K562 (cell line): Measurements from ENCODE around the gene PI4K2A. TPM values are rescaled to one million over a fixed set of nuclear protein-coding genes. Genes with fewer than 3 reads are reported as not detected.

Experiments
- ATAC-seq: fragments of 200-7000 bp; cut with Tn5 transposase; 3 replicates; pipeline ENCODE4 v1.9.1; 2020; ENCODE audit warnings: moderate library complexity
- BruUV-seq: library from RNA; stranded (reverse); fragments of 400-500 nt; replicated peaks from 2 replicates; lab custom pipeline; 2021; lab: Mats Ljungman, UMichigan
- CTCF ChIA-PET: fragments of 300-600 bp; formaldehyde crosslinking; extraction: SDS; loops from one replicate; lab custom pipeline; 2021; ENCODE audit warnings: low intra/inter-chr PET ratio; lab: Yijun Ruan, JAX
- POLR2A ChIA-PET: fragments of 300-600, 350-650 bp; sonication (Branson Sonifier 250); formaldehyde crosslinking; extraction: SDS; loops from one replicate; lab custom pipeline; 2021; ENCODE audit warnings: antibody characterized with exemption, inconsistent platforms; lab: Yijun Ruan, JAX
- DNase-seq, 4 experiments: peaks; one replicate each; pipeline versions ENCODE4 v3.0.0 to v3.0.0-alpha.2; 2011 to 2018; ENCODE audit warnings: low spot score in 3 of 4, mixed read lengths in 3 of 4; ENCODE audit errors: extremely low read depth in 1 of 4
- FAIRE-seq: peaks from 2 replicates; lab custom pipeline; 2011; peaks lifted over from hg19 to GRCh38; lab: Jason Lieb, UNC
- H2AFZ ChIP-seq: 2 replicates; pipeline ENCODE4 v1.6.0; 2011; ENCODE audit warnings: low read depth, low read length, control low read depth, inconsistent platforms
- H3K27ac ChIP-seq: fragments of 200-600 bp; 3 replicates; pipeline ENCODE4 v1.8.0; 2011; ENCODE audit warnings: low read depth, mild to moderate bottlenecking, control low read depth, inconsistent platforms, low read length, moderate library complexity, mixed read lengths; ENCODE audit errors: extremely low read depth
- H3K27me3 ChIP-seq, 2 experiments: fragments of 300-600 bp in 1 of 2; 2 replicates in 1 of 2; 3 replicates in 1 of 2; pipeline versions ENCODE4 v1.6.0 to v1.8.0; 2011; ENCODE audit warnings: inconsistent platforms in 2 of 2, low read length in 2 of 2, mild to moderate bottlenecking in 1 of 2, mixed read lengths in 1 of 2, moderate library complexity in 1 of 2; ENCODE audit not compliant: control insufficient read depth in 2 of 2, insufficient read depth in 2 of 2
- H3K36me3 ChIP-seq: fragments of 300-600 bp; 3 replicates; pipeline ENCODE4 v1.8.0; 2011; ENCODE audit warnings: mild to moderate bottlenecking, low read length, inconsistent platforms; ENCODE audit not compliant: control insufficient read depth, insufficient read depth
- H3K4me1 ChIP-seq, 2 experiments: fragments of 200-600 bp in 1 of 2; replicated peaks in 1 of 2; 2 replicates in 1 of 2; 3 replicates in 1 of 2; pipeline versions ENCODE4 v1.5.1 to v1.8.0; 2011; ENCODE audit warnings: inconsistent platforms in 2 of 2, low read length in 2 of 2, mild to moderate bottlenecking in 1 of 2, mixed read lengths in 1 of 2, moderate library complexity in 1 of 2; ENCODE audit not compliant: control insufficient read depth in 2 of 2, insufficient read depth in 2 of 2
- H3K4me2 ChIP-seq: 2 replicates; pipeline ENCODE4 v1.6.1; 2011; ENCODE audit warnings: low read length, control low read depth, inconsistent platforms, mixed read lengths; ENCODE audit not compliant: insufficient read depth
- H3K4me3 ChIP-seq: fragments of 200-600 bp; sonication (generic), shearing (Covaris generic); 2 replicates; pipeline ENCODE4 v1.5.1; 2016; ENCODE audit warnings: control low read depth, inconsistent platforms
- H3K79me2 ChIP-seq: fragments of 200-600 bp; 3 replicates; pipeline ENCODE4 v1.8.0; 2011; ENCODE audit warnings: low read length, inconsistent platforms; ENCODE audit not compliant: control insufficient read depth, insufficient read depth
- H3K9ac ChIP-seq, 2 experiments: 2 replicates each; pipeline versions ENCODE4 v1.6.0 to v1.6.1; 2011; ENCODE audit warnings: low read depth in 2 of 2, low read length in 2 of 2, control low read depth in 1 of 2, inconsistent platforms in 1 of 2, mild to moderate bottlenecking in 1 of 2, mixed read lengths in 1 of 2; ENCODE audit not compliant: insufficient read depth in 1 of 2
- H3K9me1 ChIP-seq: one replicate; pipeline ENCODE4 v1.6.0; 2011; ENCODE audit warnings: inconsistent platforms, mild to moderate bottlenecking, low read length, moderate library complexity; ENCODE audit not compliant: control insufficient read depth, insufficient read depth
- H3K9me3 ChIP-seq: replicated peaks from 2 replicates; pipeline ENCODE4 v1.5.1; 2011; ENCODE audit warnings: low read depth, low read length, inconsistent platforms; ENCODE audit not compliant: control insufficient read depth, insufficient read depth
- H4K20me1 ChIP-seq: replicated peaks from 2 replicates; pipeline ENCODE4 v1.6.1; 2011; ENCODE audit warnings: low read length, inconsistent platforms, mixed read lengths; ENCODE audit not compliant: control insufficient read depth, insufficient read depth
- ATF4 ChIP-seq: fragments of 450-650 bp; formaldehyde crosslinking; IDR thresholded peaks from 2 replicates; pipeline ENCODE4 v1.4.0; 2022; ENCODE audit warnings: mild to moderate bottlenecking, moderate library complexity
- CGGBP1 ChIP-seq: fragments of 250-450 bp; sonication (Bioruptor Pico); IDR thresholded peaks from 2 replicates; pipeline ENCODE4 v1.9.0; 2021; ENCODE audit warnings: mild to moderate bottlenecking
- DLX4 ChIP-seq: fragments of 250-450 bp; sonication (Bioruptor Pico); IDR thresholded peaks from 2 replicates; pipeline ENCODE4 v1.6.1; 2021; ENCODE audit warnings: mild to moderate bottlenecking
- E2F6 ChIP-seq, 2 experiments: IDR thresholded peaks; 2 replicates each; pipeline ENCODE4 v1.6.1; 2011; ENCODE audit warnings: borderline replicate concordance in 1 of 2, control low read depth in 1 of 2, low read depth in 1 of 2, low read length in 1 of 2, mild to moderate bottlenecking in 1 of 2, mixed read lengths in 1 of 2, moderate library complexity in 1 of 2; ENCODE audit not compliant: insufficient read depth in 1 of 2, insufficient read length in 1 of 2, poor library complexity in 1 of 2, severe bottlenecking in 1 of 2; ENCODE audit errors: extremely low read depth in 1 of 2
- EGR1 ChIP-seq: fragments of 450-650 bp; conservative IDR thresholded peaks from 2 replicates; pipeline ENCODE4 v1.6.1; 2017; ENCODE audit warnings: mild to moderate bottlenecking
- FOXJ2 ChIP-seq: fragments of 200-800 bp; sonication (Bioruptor generic); IDR thresholded peaks from 2 replicates; pipeline ENCODE4 v1.6.1; 2016; ENCODE audit warnings: missing genetic modification characterization, missing compliant biosample characterization
- GATAD2A ChIP-seq: fragments of 450-650 bp; IDR thresholded peaks from 2 replicates; pipeline ENCODE4 v1.6.1; 2017
- JUND ChIP-seq, 2 experiments: IDR thresholded peaks; 2 replicates in 1 of 2; 3 replicates in 1 of 2; pipeline ENCODE4 v1.6.1; 2011; ENCODE audit warnings: borderline replicate concordance in 2 of 2, low read depth in 2 of 2, low read length in 2 of 2, improper control_type of control experiment in 1 of 2, missing biosample characterization in 1 of 2, missing genetic modification characterization in 1 of 2, missing genetic modification reagents in 1 of 2
- NR4A1 ChIP-seq, 2 experiments: fragments of 250-450 bp in 1 of 2; fragments of 450-650 bp in 1 of 2; sonication (Bioruptor Pico) in 1 of 2; IDR thresholded peaks; 2 replicates each; pipeline versions ENCODE4 v1.4.0 to v1.6.1; 2016 to 2020; ENCODE audit warnings: mild to moderate bottlenecking in 2 of 2, missing compliant biosample characterization in 1 of 2, missing genetic modification characterization in 1 of 2, moderate library complexity in 1 of 2
- SMARCB1 ChIP-seq: IDR thresholded peaks from 2 replicates; pipeline ENCODE4 v1.6.1; 2011; ENCODE audit warnings: improper control_type of control experiment, low read depth; ENCODE audit not compliant: insufficient read length
- VEZF1 ChIP-seq: fragments of 200-800 bp; sonication (Bioruptor generic); IDR thresholded peaks from 2 replicates; pipeline ENCODE4 v1.6.1; 2017; ENCODE audit warnings: missing genetic modification characterization, missing compliant biosample characterization
- ZBTB33 ChIP-seq: sonication (generic); formaldehyde crosslinking; IDR thresholded peaks from 2 replicates; pipeline ENCODE4 v1.8.1; 2023; ENCODE audit warnings: mild to moderate bottlenecking, missing genetic modification reagents
- ZNF263 ChIP-seq: sonication (generic); formaldehyde crosslinking; IDR thresholded peaks from 2 replicates; pipeline ENCODE4 v1.8.0; 2022; ENCODE audit warnings: mild to moderate bottlenecking, missing genetic modification reagents, borderline replicate concordance
- WGBS: fragments of 100-300 bp; shearing (Covaris generic); methylation state at CpG from one replicate; pipeline ENCODE4 v1.1.6; 2016; ENCODE audit warnings: low coverage, mixed read lengths; ENCODE audit not compliant: insufficient coverage; ENCODE audit errors: missing lambda C conversion rate; 5-methylcytosine and 5-hydroxymethylcytosine counted together
- in situ Hi-C: fragments of 300-500 bp; cut with MboI; formaldehyde crosslinking; loops from 4 replicates; pipeline ENCODE4 v1.15.0; 2018; ENCODE audit warnings: inconsistent platforms, mixed read lengths
- intact Hi-C: fragments of 100-400 bp; cut with micrococcal nuclease; formaldehyde crosslinking; loops from 2 replicates; pipeline ENCODE4 v1.14.2; 2022
- polyA plus RNA-seq, 8 experiments: library from polyadenylated mRNA; depleted of rRNA in 4 of 8; stranded (reverse) in 5 of 8; unstranded in 3 of 8; fragments of >200 nt; fragmentation: Nextera tagmentation in 2 of 8; fragmentation: Illumina TruSeq in 1 of 8; extraction: Ambion mirVana in 2 of 8; extraction: Trizol in 1 of 8; gene quantifications; 2 replicates each; pipeline versions ENCODE4 v1.2.1 to v1.2.3, GENCODE V29; 2011 to 2014; ENCODE audit warnings: inconsistent platforms in 1 of 8, missing spikeins in 1 of 8
- total RNA-seq, 7 experiments: library from RNA; depleted of rRNA in 6 of 7; stranded (reverse); fragments of >200 nt in 6 of 7; fragmentation: Illumina TruSeq in 2 of 7; extraction: Trizol in 2 of 7; gene quantifications; 2 replicates each; pipeline versions ENCODE4 v1.2.1 to v1.2.3, GENCODE V29; 2011 to 2021; ENCODE audit warnings: low replicate concordance in 1 of 7

PI4K2A gene
- total and polyA plus RNA-seq, 9 of the 15 experiments (the other 6 are each of a cell fraction or from before 2014, with no cell fraction given) = 4.4 to 28.4 (median 16.5) TPM

- no TSS peak for BruUV-seq
- TF ChIP-seq GATAD2A (0 out of 2 replicates have a peak, but pooled peaks have one; percentile 40), CGGBP1 (CRISPR knock-in tag) (no peak), ATF4 (CRISPR knock-in tag) (no peak), ZNF263 (CRISPR knock-in tag) (0 out of 2 replicates have a peak, but pooled peaks have one; percentile 26), E2F6 (IDR thresholded peaks at IDR 0.05; ENCODE audit: borderline replicate concordance in 1 of 2, extremely low read depth in 1 of 2, insufficient read depth in 1 of 2, insufficient read length in 1 of 2, low read depth in 1 of 2, low read length in 1 of 2, poor library complexity in 1 of 2, severe bottlenecking in 1 of 2) (no peak), NR4A1 (CRISPR knock-in tag; IDR thresholded peaks at IDR 0.05) (no peak), NR4A1 (tag; IDR thresholded peaks at IDR 0.05) (no peak), JUND (IDR thresholded peaks at IDR 0.05; ENCODE audit: borderline replicate concordance, low read depth, low read length) (no peak), JUND (tag; IDR thresholded peaks at IDR 0.05; ENCODE audit: borderline replicate concordance, low read depth, low read length) (no peak), VEZF1 (peak; percentile 56), SMARCB1 (no peak), EGR1 (peak; percentile 30), ZBTB33 (peak; percentile 54), FOXJ2 (tag) (no peak), DLX4 (no peak)
- TF ChIP-seq, all 486 proteins: peak for 5
- H3K27me3 ChIP-seq = no peaks in the 10 kb centered on the region
- ATAC-seq = no peak
- peak within 1 kb of the TSS; percentile 49 to 92 for H3K9ac ChIP-seq
- peak within 1 kb of the TSS; percentile 38 for H3K4me3 ChIP-seq
- no peaks in the 10 kb centered on the region; the same call in 1 of the 2 replicates for H4K20me1 ChIP-seq
- no peaks in the 10 kb centered on the region; the same call in 2 of the 3 replicates for H3K79me2 ChIP-seq
- peaks cover 11 to 39% of the 10 kb centered on the region in 2 experiments; a peak in 4 of 5 replicates for H3K4me1 ChIP-seq
- peak within 1 kb of the TSS; percentile 62; the same call in 2 of the 3 replicates for H3K27ac ChIP-seq
- intact Hi-C loops (no loop called here), in situ Hi-C loops (no loop called here)
- H3K9me3 ChIP-seq = no peaks in the 10 kb centered on the region
- POLR2A ChIA-PET = interaction anchor here (0.5 to 2.0 kb wide), 4 partner anchors 19 to 230 kb away, joined by 3 to 7 read pairs (median 3); no protein-coding TSS in a partner anchor
- no peaks in the 10 kb centered on the region for H3K9me1 ChIP-seq
- CTCF ChIA-PET = no interaction called here
- no peaks in the 10 kb centered on the region for H3K36me3 ChIP-seq
- peak; percentile 51 to 82 (median 70) for DNase-seq
- peak within 1 kb of the TSS; percentile 91 for H2AFZ ChIP-seq
- H3K4me2 ChIP-seq = peak within 1 kb of the TSS; percentile 71
- WGBS = 70% methylated on average over 6 of the region's 37 CpGs
- no peak for FAIRE-seq
Measured at GRCh38 chr10:97713339-97713825, 72.9 kb downstream of the PI4K2A start, which contains the start of gene MARVELD1. Gene MARVELD1 (plus strand): TSS chr10:97713730. CDS start chr10:97713877, 147 bp downstream.
